ENCODE results near the gene RPEL1. TPM values are rescaled to one million over a fixed set of nuclear protein-coding genes. Genes with fewer than 3 reads are reported as not detected.

The RPEL1 gene
- total RNA-seq, 1 donor from 2014 or later, result not detected

DNA sequence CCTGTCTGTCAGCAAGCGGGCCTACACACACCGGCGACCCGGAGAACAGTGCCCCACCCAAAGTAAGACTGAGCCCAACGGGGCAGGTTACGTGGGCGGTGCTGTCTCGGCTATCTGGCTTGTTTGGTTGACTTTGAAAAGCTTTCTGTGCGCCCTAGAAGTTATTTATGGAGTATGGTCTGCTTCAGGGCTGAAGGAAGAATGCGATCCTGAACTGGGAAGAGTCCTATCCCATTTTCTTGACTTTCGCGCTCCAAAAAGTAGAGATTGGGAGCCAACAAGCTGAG lies 32.8 kb downstream of the RPEL1 start:
- DNase-seq (ENCODE audit: extremely low read depth, low read depth, low spot score), result no peak

- DNase-seq (ENCODE audit: extremely low read depth, low read depth, low spot score), result no peak
These were observed 33.2 kb downstream of the RPEL1 start for GRCh38 chr10:103278862-103279298.

DNA sequence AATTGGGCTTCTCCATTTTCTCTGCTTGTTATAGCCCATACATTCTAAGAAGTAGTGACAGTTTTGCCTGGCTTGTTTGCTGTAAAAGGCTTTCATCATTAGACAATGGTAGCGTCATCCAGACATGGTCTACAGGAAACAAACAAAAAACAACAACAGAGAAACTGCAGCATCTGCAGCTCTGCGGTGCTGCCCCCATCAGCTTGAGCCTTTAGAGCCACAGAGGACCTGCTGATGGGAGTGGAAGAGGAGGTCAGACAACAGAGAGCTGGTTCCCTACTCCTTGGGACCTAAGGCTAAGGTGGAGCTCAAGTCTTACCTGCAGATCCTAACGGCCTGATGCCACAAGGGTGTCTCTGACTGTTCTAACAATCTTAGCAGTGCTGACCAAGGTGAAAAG lies 34.3 kb downstream of the RPEL1 start:
- DNase-seq (ENCODE audit: extremely low read depth, low read depth, low spot score), result no peak

GRCh38 chr10:103280506-103280905 lies 34.8 kb downstream of the RPEL1 start:
- no peak for DNase-seq (ENCODE audit: extremely low read depth, low read depth, low spot score)

- DNase-seq (ENCODE audit: extremely low read depth, low read depth, low spot score), result no peak
These were observed 36.1 kb downstream of the RPEL1 start for GRCh38 chr10:103281753-103282152.

DNA sequence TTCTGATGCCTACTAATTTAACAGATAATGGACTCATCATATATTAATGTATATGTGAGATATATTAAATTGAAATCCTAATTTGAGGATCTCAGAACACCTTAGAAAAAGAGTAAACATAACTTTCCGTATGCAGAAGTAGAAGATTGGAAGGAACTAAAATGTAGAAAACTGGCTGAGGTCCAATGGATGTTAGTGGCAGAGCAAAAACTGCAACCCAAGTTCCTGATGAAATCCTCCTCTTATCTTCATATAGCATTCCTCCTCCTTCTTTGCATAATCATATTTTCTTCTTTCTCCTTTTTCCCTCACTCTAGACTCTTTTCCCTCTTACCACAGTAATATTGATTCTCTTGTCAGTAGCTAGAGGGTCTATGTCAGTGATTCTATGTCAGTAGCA lies 37.3 kb downstream of the RPEL1 start:
- DNase-seq (ENCODE audit: extremely low read depth, low read depth, low spot score), result no peak

- no peak for DNase-seq (ENCODE audit: extremely low read depth, low read depth, low spot score)
These were observed 38.5 kb downstream of the RPEL1 start for GRCh38 chr10:103284170-103284569.

- no peak for DNase-seq (ENCODE audit: extremely low read depth, low read depth, low spot score)
These were observed 42.3 kb downstream of the RPEL1 start for GRCh38 chr10:103287992-103288391.

GRCh38 chr10:103291588-103291987 lies 45.9 kb downstream of the RPEL1 start:
- DNase-seq (ENCODE audit: extremely low read depth, low read depth, low spot score), result no peak

DNA sequence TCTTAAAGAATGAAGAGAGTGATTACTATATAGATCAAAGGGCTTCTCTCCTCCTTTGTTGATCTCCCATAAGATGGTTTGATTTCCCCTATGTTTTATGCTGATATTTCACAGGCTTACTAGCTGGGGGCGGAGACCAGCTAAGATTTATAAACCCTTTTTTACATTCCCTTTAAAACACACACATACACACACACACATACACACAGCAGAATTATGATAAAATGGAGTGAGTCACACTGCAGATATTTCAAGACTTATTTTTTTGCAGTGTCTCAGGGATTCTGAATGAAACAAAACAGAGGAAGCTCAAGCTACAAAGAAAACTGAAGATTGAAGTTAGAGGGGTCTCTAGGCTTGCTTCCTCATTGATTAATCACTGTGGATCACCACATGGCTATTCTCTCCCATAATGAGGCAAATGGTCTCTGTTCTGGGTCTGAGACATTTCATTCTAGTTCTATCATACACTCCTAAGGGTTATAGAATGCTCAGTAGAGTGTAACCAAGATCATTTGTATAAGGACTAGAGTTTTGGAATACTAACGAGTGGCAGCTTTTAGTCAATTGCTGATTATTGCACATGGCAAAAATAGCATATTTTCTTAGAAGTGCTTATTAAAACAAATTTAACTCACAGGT lies 49.8 kb downstream of the RPEL1 start:
- DNase-seq (ENCODE audit: extremely low read depth, low read depth, low spot score), result no peak

Other genes with a start within 250 kb of the RPEL1 start
- gene NT5C2, start 52.6 kb upstream of the RPEL1 start, total RNA-seq, result 38.7 and 43.9 TPM in 2 replicates
- gene INA, start 31.3 kb downstream of the RPEL1 start, total RNA-seq, result 3.4 and 4.3 TPM in 2 replicates
- gene PCGF6, start 105.3 kb downstream of the RPEL1 start, total RNA-seq, result 11.5 and 11.9 TPM in 2 replicates
- gene TAF5, start 122.1 kb downstream of the RPEL1 start, total RNA-seq, result 2.7 and 2.8 TPM in 2 replicates
- 277 and 373 TPM in 2 replicates for gene ATP5MK, start 150.6 kb downstream of the RPEL1 start, total RNA-seq
- gene PDCD11, start 150.7 kb downstream of the RPEL1 start, total RNA-seq, result 42.1 and 42.9 TPM in 2 replicates
- gene CALHM2, start 206.5 kb downstream of the RPEL1 start, total RNA-seq, result 12.0 and 14.5 TPM in 2 replicates
- gene CALHM1, start 213.0 kb downstream of the RPEL1 start, total RNA-seq, result not detected in 2 replicates
- gene CALHM3, start 233.4 kb downstream of the RPEL1 start, total RNA-seq, result not detected in 2 replicates
- 0.05 and 0.47 TPM in 2 replicates for gene NEURL1, start 247.8 kb downstream of the RPEL1 start, total RNA-seq